ENCODE data around the gene SYT2.
"Not testable (repeated sequence)": the region's sequence is repeated elsewhere in the genome, so short reads cannot be mapped to it uniquely, and the experiment has no call there.

Gene SYT2

DNA sequence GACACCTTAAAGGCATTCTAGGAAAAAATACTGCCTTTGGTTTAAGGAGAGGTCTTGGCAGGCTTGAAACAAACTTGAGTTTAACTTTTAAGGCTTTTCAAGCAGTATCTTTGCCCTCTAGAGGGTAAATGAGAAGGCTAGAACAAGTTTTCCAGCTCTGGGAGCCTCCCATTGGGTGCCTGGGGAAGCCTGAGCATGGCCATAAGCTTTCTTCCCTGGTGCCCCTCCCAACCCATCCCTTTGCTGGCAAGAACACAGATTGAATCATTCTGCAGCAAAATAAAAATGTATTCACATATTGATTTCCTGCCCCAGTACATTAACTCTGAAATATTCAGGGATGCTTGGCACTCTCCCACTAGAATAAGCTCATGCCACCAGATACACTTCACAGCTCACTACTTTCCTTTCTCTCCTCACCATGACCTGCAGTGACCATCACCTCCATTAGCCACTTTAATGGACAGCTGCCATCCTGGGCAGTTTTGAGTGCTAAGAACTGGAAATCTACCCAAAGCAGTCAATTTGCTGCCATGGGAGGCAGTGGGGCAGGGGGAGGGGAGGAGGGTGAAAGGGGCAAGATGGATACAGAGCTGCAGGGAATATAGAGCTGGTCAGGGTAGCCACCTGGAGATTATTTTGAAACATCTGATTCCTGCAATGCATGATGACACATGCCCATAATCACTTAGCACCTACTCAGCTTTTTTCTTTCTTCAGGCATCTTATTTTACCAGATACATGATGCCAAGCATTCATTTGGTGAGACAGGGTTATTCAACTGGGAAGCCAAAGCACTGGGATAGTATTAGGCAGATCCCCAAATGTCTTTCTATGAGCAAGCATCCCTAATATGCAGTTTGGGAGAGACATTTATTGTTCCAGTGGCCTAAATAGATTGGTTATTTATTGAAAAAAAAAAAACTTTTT, 140.6 kb downstream of the SYT2 start:
- TF ChIP-seq POLR2A (IDR thresholded peaks at IDR 0.05; ENCODE audit: low read length) (no peak), GATA1 (IDR thresholded peaks at IDR 0.05; ENCODE audit: low read depth, low read length) (no peak)
- no peak for DNase-seq

- DNase-seq = no peak
- no peak for TF ChIP-seq POLR2A (IDR thresholded peaks at IDR 0.05; ENCODE audit: low read length)
- TF ChIP-seq GATA1 (IDR thresholded peaks at IDR 0.05; ENCODE audit: low read depth, low read length) = no peak
These were observed 141.4 kb downstream of the SYT2 start for GRCh38 chr1:202568826-202569225.

- TF ChIP-seq GATA1 (IDR thresholded peaks at IDR 0.05; ENCODE audit: low read depth, low read length) (no peak), POLR2A (IDR thresholded peaks at IDR 0.05; ENCODE audit: low read length) (no peak)
- DNase-seq = no peak
These were observed 141.8 kb downstream of the SYT2 start for GRCh38 chr1:202568410-202568809.

DNA sequence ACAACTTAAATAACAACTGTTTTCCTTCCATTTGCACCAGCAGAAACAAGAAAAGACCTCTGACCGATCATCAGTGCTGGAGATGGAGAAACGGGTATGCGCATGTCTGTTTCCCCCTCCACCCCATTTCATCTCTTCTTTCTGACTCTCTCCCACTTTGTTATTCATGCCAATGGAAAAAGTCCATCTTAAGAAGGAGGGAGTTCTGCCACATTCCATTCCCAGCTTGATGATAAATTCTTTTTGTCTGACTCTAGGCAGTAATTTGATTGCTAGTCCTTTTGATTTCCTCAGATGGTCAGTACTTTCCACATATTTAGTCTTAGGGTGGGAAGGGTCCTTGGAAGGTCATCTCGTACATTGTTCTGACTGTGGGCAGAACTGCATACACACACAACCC, 142.5 kb downstream of the SYT2 start:
- TF ChIP-seq POLR2A (IDR thresholded peaks at IDR 0.05; ENCODE audit: low read length) = no peak
- TF ChIP-seq GATA1 (IDR thresholded peaks at IDR 0.05; ENCODE audit: low read depth, low read length) = no peak
- DNase-seq = no peak

DNA sequence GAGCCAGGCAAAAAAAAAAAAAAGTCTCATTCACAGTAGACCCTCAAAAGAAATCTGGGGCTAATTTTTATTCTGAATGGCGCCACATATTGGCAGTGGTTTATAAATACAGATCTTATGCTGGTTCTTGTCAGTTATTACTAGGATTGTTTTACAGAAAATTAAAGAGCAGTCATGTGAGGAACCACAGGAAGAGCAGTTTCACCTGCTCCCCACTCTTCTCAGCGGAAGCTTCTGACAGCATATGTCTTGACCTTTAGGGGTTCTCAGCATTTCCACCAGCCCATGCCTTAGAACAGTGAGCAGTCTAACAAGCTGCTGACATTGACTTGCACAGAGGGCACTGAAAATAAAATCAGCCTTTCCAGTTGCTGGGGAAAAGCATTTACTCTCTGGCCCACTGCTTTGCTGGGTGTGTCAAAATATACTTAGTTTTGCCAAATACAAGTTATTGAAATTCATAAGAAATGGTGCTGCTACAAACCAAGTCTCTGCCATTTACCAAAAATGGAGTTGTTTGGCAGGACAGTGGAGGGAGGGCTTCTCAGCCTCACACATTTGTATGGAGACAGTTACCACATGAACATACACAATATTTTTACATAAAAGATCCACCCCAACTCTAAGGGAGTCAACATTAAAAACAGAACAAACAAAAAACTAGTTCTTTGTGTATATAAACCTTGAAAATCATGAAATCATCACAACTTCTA, 144.2 kb downstream of the SYT2 start:
- no peak for TF ChIP-seq POLR2A (IDR thresholded peaks at IDR 0.05; ENCODE audit: low read length)
- no peak for TF ChIP-seq GATA1 (IDR thresholded peaks at IDR 0.05; ENCODE audit: low read depth, low read length)
- DNase-seq = no peak

DNA sequence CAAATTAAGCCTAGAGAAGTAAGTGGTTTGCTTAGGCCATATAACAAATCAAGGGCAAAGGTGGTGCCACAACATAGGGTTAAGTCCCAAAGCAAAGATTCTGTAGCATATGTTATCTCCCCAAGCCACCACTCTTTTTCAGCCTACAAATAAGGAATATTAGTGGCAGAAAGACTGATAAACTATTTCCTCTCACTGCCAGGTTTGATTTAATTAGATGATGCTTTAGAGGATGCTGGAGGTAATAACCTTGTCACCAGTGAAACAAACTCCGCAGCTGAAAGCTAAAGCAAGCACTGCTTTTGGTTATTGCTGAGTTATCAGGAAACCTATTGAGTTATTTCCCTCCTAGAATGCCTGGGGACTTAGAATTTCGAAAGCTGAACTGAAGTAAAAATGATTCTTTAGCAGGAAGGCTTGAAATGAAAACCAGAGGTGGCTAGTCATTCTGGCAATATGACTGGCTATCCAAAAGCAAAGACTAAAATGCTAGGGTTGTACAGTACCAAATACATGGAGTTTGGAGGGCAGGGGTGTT, 145.2 kb downstream of the SYT2 start:
- TF ChIP-seq POLR2A (IDR thresholded peaks at IDR 0.05; ENCODE audit: low read length) = no peak
- no peak for TF ChIP-seq GATA1 (IDR thresholded peaks at IDR 0.05; ENCODE audit: low read depth, low read length)
- DNase-seq = no peak

GRCh38 chr1:202563818-202564217, 146.4 kb downstream of the SYT2 start:
- no peak for DNase-seq
- TF ChIP-seq POLR2A (IDR thresholded peaks at IDR 0.05; ENCODE audit: low read length) = no peak
- no peak for TF ChIP-seq GATA1 (IDR thresholded peaks at IDR 0.05; ENCODE audit: low read depth, low read length)

- DNase-seq = no peak
- TF ChIP-seq POLR2A (IDR thresholded peaks at IDR 0.05; ENCODE audit: low read length) = no peak
- no peak for TF ChIP-seq GATA1 (IDR thresholded peaks at IDR 0.05; ENCODE audit: low read depth, low read length)
These were observed 147.7 kb downstream of the SYT2 start for GRCh38 chr1:202562444-202563060.

DNA sequence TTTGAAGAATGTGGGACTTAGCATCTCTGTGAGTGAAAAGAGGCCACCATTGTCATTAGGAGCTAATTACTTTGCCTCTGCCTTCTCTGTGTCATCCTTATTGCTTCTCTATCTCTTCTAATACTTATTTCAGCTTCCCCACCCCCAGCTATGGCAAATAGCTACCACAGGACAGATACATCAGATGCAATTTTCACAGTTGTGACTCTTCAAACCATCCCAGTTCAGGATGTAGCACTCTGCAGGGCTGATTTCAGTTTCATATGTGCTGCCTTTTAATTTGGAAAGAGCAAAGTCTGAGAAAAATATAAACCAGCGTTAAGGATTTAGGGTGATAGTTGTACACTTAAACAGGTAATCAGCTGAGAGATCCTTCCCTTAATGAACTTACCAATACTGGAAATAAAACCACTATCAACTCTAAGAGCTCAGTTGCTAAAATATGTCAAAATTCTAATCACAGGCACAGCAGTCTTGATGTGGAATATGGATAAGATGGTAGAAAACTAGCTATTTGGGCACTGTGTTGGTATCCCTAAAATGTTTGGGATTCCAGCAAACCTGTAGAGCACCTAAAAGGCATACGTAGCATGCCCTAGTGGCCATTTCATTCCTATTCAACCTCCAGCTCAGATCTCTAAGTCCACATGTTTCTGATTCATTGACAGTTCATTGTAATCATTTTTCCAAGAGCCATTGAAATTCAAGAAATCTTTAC, 148.4 kb downstream of the SYT2 start:
- TF ChIP-seq POLR2A (IDR thresholded peaks at IDR 0.05; ENCODE audit: low read length) (no peak), GATA1 (IDR thresholded peaks at IDR 0.05; ENCODE audit: low read depth, low read length) (no peak)
- DNase-seq = no peak

- DNase-seq = no peak
- TF ChIP-seq GATA1 (IDR thresholded peaks at IDR 0.05; ENCODE audit: low read depth, low read length) (no peak), POLR2A (IDR thresholded peaks at IDR 0.05; ENCODE audit: low read length) (no peak)
These were observed 149.0 kb downstream of the SYT2 start for GRCh38 chr1:202561240-202561639.

- DNase-seq = not testable (repeated sequence)
These were observed 152.6 kb downstream of the SYT2 start for GRCh38 chr1:202557662-202558061.

DNA sequence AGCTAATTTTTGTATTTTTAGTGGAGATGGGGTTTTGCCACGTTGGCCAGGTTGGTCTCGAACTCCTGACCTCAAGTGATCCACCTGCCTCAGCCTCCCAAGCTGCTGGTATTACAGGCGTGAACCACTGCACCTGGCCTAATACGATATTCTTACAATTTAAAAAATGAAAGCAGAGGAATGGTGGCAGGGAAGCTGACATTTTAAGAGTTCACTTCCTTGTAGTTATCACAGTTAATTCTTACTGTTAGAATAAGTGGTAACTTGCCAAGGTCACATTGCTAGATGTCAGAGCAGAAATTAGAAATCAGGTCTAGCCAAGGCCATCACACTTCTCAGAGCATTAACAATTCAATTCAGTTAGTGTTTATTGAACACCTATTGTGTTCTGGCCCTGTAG, 154.2 kb downstream of the SYT2 start:
- not testable (repeated sequence) for DNase-seq

DNA sequence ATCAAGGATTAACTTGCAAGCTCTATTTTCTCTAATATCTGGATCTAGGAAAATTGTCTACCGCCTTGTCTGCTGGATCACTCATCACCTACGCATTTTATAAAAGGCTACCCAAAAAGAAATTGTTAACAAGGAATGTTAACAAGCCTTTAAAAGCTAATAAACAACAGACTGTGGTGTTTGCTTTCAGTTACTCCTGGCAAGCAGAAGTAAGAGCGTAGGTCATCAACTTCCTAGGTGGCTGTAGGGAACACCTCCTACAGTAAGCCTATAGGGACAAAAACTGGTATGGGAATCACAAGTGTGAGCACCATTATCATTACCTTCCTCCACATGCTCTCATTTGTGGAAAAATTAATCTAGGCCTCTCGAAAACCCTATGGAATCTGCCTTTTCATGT, 155.6 kb downstream of the SYT2 start:
- not testable (repeated sequence) for DNase-seq

DNA sequence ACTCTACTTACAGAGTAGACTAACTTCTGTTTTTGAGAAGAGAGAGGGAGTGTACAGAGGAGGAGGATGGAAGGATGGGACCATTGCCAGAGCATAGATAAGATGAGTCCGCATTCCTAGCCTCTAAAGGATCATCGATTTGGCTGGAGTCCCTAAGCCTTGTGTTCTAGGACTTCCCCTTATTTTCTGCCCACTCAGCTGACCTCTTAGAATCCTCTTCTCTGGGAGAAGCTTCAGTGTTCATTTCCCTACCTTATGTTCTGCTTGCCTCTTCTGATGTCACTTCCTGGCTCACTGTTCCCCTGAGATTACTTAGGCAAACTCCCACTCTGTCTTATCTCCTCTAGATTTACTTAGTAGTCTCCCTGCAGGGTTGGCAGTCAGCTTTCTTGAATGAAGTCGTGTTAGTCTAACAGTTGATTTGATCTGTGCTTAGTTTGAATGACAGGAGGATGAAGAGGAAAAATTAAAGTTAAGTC, 156.7 kb downstream of the SYT2 start:
- DNase-seq = peak; percentile 60
- no peak for TF ChIP-seq POLR2A (IDR thresholded peaks at IDR 0.05; ENCODE audit: low read length)
- no peak for TF ChIP-seq GATA1 (IDR thresholded peaks at IDR 0.05; ENCODE audit: low read depth, low read length)

DNA sequence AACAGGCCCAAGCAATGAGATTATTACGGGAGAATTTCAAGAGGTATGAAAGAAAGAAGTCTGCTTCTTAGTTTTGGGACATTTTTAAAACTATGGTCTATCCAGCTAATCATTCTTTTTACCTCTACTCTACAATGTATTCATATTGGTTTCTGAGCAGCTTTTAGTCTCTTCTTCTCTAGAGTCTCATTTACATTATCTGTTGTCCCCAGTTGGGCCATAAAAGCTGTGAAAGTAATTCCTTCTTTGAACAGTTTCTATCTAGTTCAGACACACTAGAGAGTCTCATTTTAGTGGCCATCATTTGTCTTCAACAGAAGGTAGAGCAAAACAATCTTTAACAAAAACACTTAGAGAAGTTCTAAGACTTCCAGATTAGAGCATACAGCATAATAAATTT, 157.2 kb downstream of the SYT2 start:
- not testable (repeated sequence) for DNase-seq

GRCh38 chr1:202552615-202553014, 157.6 kb downstream of the SYT2 start:
- not testable (repeated sequence) for DNase-seq

Data from erythroblast (primary cell).